Measurements from ENCODE around the gene PSG5.
"Not testable (repeated sequence)": the region's sequence is repeated elsewhere in the genome, so short reads cannot be mapped to it uniquely, and the experiment has no call there.

Gene PSG5

DNA sequence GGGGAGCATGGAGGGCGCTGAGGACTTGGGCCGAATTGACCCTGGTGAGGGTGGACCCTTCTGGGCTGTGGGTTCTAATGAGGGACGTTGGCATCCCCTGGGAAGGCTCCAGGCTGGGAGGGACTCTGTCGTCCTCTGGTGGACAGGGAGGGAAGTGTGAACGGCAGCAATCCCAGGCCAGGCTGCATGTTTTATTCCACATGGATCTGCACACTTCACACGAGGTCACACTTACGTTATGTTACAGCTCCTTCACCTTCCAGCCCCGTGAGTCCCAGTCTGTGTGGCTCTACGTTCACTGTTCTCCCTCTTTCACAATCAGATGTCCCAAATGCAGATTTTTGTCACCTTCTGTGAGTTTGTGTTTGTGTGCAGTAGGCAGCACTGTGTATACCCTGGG lies 1.8 kb upstream of the PSG5 start:
- in situ Hi-C loops (cut with MboI; ENCODE audit: low sequenced_read_pairs): not testable (repeated sequence)

DNA sequence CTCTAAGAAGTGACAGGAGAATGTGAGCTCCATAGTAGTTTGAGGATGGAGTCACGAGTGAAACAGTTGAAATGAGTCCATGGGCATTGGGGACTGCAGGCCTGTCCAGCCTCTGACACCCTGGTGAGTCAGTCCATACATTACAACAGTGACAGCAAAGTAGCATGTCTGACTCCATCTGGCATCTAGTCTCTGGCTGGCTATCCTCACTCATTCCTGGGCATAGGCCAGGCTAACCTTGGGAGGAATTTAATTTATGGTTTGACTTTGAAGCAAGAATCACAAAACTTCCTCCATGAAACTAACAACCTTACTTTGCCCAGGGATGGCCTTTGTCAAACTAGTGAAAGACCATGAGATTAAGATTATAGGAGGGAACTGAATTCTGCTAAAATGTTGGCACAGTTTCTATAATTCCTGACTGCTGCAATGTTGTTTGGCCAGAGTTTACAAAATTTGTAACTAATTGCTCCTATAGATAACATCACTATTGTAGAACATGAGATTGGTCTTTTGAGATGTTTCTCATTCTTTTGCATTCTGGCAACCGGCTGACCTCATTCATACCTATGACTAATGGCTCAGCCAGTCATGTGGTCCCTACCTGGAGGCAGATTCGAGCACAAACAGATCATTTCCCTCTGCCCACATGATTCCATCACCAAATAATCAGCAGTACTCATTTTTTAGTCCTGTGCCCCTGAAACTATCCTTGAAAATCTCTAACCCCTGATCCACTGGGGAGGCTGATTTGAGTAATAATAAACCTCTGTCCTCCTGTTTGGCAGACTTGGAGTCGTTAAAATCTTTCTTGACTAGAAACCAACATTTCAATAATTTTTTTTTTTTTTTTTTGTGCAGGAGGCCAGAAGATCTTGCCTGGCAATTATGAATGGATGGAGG lies 4.2 kb downstream of the PSG5 start:
- in situ Hi-C loops (cut with MboI; ENCODE audit: low sequenced_read_pairs): not testable (repeated sequence)

- in situ Hi-C loops (cut with MboI; ENCODE audit: low sequenced_read_pairs): not testable (repeated sequence)
Measured at GRCh38 chr19:43179569-43180147, 6.7 kb downstream of the PSG5 start.

GRCh38 chr19:43178577-43178976 lies 7.8 kb downstream of the PSG5 start:
- in situ Hi-C loops (cut with MboI; ENCODE audit: low sequenced_read_pairs): not testable (repeated sequence)

DNA sequence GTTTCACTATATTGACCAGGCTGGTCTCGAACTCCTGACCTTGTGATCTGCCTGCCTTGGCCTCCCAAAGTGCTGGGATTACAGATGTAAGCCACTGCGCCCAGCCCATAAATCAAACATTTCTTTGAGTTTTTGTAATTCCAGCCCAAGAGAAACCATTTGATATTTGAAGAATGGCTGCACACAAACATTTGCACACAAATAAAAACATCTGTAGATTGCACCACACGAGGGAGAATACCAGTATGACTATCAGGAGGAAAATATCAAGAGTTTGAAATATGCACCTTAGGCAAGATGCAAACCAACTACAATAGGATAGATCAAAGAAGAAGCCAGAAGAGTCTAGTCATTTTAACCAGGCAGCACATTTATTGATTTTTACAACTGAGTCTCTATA lies 20.4 kb downstream of the PSG5 start:
- in situ Hi-C loops (cut with MboI; ENCODE audit: low sequenced_read_pairs): not testable (repeated sequence)

GRCh38 chr19:43163135-43163534 lies 23.2 kb downstream of the PSG5 start:
- in situ Hi-C loops (cut with MboI; ENCODE audit: low sequenced_read_pairs): not testable (repeated sequence)

GRCh38 chr19:43162261-43162660 lies 24.1 kb downstream of the PSG5 start:
- in situ Hi-C loops (cut with MboI; ENCODE audit: low sequenced_read_pairs): not testable (repeated sequence)

GRCh38 chr19:43152214-43152613 lies 34.1 kb downstream of the PSG5 start:
- in situ Hi-C loops (cut with MboI; ENCODE audit: low sequenced_read_pairs): no loop called here

- in situ Hi-C loops (cut with MboI; ENCODE audit: low sequenced_read_pairs): not testable (repeated sequence)
Measured at GRCh38 chr19:43149788-43150187, 36.5 kb downstream of the PSG5 start.

DNA sequence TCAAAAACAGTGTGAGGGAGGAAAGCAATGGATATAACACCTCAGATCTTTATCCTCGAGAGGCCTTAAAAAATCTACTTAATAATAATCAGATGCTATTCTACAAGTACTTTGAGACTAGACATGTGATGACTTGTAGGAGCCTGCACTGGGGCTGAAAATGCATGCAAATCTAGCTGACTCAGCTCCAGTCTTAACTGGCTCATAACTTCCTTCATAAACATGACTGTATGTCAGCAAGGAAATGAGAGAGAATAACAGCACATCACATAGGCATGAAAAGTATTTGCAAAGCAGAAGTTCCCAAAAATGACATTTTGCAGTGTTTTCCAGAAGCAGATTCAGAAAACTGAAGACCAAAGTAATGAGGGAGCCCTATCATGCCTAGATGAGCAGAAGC lies 38.1 kb downstream of the PSG5 start:
- in situ Hi-C loops (cut with MboI; ENCODE audit: low sequenced_read_pairs): no loop called here

GRCh38 chr19:43141763-43142162 lies 44.6 kb downstream of the PSG5 start:
- in situ Hi-C loops (cut with MboI; ENCODE audit: low sequenced_read_pairs): not testable (repeated sequence)

GRCh38 chr19:43132696-43133095 lies 53.6 kb downstream of the PSG5 start:
- in situ Hi-C loops (cut with MboI; ENCODE audit: low sequenced_read_pairs): no loop called here

GRCh38 chr19:43131281-43131842 lies 55.0 kb downstream of the PSG5 start:
- in situ Hi-C loops (cut with MboI; ENCODE audit: low sequenced_read_pairs): not testable (repeated sequence)

- in situ Hi-C loops (cut with MboI; ENCODE audit: low sequenced_read_pairs): not testable (repeated sequence)
Measured at GRCh38 chr19:43129197-43129596, 57.1 kb downstream of the PSG5 start.

DNA sequence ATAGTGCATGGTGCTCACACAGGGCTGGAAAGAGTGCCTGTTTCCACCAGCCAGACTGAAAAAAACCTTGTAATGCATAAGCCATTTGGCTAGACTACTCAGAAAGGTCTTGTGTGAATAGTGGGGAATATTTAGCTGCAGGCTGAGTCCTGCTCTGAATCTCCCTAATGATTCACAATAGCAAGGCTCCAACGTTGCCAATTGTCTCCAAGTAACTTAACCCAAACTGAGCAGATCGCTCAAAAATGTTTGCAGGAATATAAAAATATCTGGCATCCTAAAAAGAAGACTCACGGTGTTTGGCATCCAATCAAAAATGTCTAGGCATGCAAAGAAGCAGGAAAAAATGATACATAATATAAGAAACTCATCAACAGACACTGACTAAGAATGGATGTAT lies 59.0 kb downstream of the PSG5 start:
- in situ Hi-C loops (cut with MboI; ENCODE audit: low sequenced_read_pairs): not testable (repeated sequence)

- in situ Hi-C loops (cut with MboI; ENCODE audit: low sequenced_read_pairs): no loop called here
Measured at GRCh38 chr19:43126720-43127119, 59.6 kb downstream of the PSG5 start.

- in situ Hi-C loops (cut with MboI; ENCODE audit: low sequenced_read_pairs): no loop called here
Measured at GRCh38 chr19:43124360-43124759, 62.0 kb downstream of the PSG5 start.

GRCh38 chr19:43120433-43121026 lies 65.8 kb downstream of the PSG5 start:
- in situ Hi-C loops (cut with MboI; ENCODE audit: low sequenced_read_pairs): not testable (repeated sequence)

- in situ Hi-C loops (cut with MboI; ENCODE audit: low sequenced_read_pairs): not testable (repeated sequence)
Measured at GRCh38 chr19:43119526-43119925, 66.8 kb downstream of the PSG5 start.

All from hTERT RPE-1 (cell line).